ENCODE data around the gene COL4A1. TPM values are rescaled to one million over a fixed set of nuclear protein-coding genes. Genes with fewer than 3 reads are reported as not detected.

COL4A1 gene
- total RNA-seq, 2 donors from 2014 or later: 505 to 852 TPM

- no peak for TF ChIP-seq CTCF (IDR thresholded peaks at IDR 0.05)
- H3K27me3 ChIP-seq (replicated peaks; ENCODE audit: insufficient read depth): no peaks in the 10 kb centered on the region
- no peak overlapping the region for H3K27ac ChIP-seq
- peaks cover 4 to 16% of the 10 kb centered on the region in 2 donors for H3K4me1 ChIP-seq (ENCODE audit: control insufficient read depth in 1 of 2, low read depth in 2 of 2)
- DNase-seq (ENCODE audit: low spot score) (no peak), ATAC-seq (ENCODE audit: insufficient number of reproducible peaks, low FRiP score, low read depth) (no peak)
- H3K4me3 ChIP-seq: no peak overlapping the region
- no peaks in the 10 kb centered on the region for H3K9me3 ChIP-seq
- H3K36me3 ChIP-seq: peaks cover 68% of the 10 kb centered on the region
Measured at GRCh38 chr13:110210604-110210985, 96.4 kb downstream of the COL4A1 start.

- H3K27me3 ChIP-seq (replicated peaks; ENCODE audit: insufficient read depth): no peaks in the 10 kb centered on the region
- DNase-seq (ENCODE audit: low spot score): no peak
- H3K4me1 ChIP-seq (ENCODE audit: control insufficient read depth in 1 of 2, low read depth in 2 of 2): peaks cover 0 to 11% of the 10 kb centered on the region in 2 donors
- H3K9me3 ChIP-seq: no peaks in the 10 kb centered on the region
- peaks cover 73% of the 10 kb centered on the region for H3K36me3 ChIP-seq
- no peak overlapping the region for H3K27ac ChIP-seq
- TF ChIP-seq CTCF (IDR thresholded peaks at IDR 0.05): no peak
- H3K4me3 ChIP-seq: no peak overlapping the region
- no peak for ATAC-seq (ENCODE audit: insufficient number of reproducible peaks, low FRiP score, low read depth)
Measured at GRCh38 chr13:110209950-110210603, 96.9 kb downstream of the COL4A1 start.

GRCh38 chr13:110208116-110208515, 98.8 kb downstream of the COL4A1 start:
- ATAC-seq (ENCODE audit: insufficient number of reproducible peaks, low FRiP score, low read depth) (no peak), DNase-seq (ENCODE audit: low spot score) (no peak)
- H3K4me1 ChIP-seq (ENCODE audit: control insufficient read depth in 1 of 2, low read depth in 2 of 2): no peaks in the 10 kb centered on the region
- TF ChIP-seq CTCF (IDR thresholded peaks at IDR 0.05): no peak
- H3K27me3 ChIP-seq (replicated peaks; ENCODE audit: insufficient read depth): no peaks in the 10 kb centered on the region
- H3K9me3 ChIP-seq: no peaks in the 10 kb centered on the region
- peaks cover 78% of the 10 kb centered on the region for H3K36me3 ChIP-seq
- H3K4me3 ChIP-seq: no peak overlapping the region
- no peak overlapping the region for H3K27ac ChIP-seq

DNA sequence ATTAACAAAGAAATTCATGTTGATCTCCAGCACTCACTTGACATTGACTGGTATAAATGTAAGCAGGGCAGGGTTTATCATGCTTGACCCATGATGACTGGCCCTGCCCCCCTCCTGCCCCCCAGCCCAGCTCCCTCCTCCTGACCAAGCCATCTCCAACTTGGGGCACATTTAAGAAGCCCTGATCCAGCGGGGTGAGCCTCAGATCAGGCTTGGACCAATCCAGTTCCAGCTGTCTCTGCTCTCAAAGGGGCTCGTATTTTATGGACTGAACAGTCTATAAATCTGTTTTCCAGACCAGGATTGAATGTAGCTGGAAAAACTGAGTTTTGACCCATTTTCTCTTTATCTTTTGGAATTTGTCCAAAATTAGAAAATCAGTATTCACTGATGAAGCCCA, 100.0 kb downstream of the COL4A1 start:
- Histone ChIP-seq H3K9me3 (no peaks in the 10 kb centered on the region), H3K27me3 (replicated peaks; ENCODE audit: insufficient read depth) (no peaks in the 10 kb centered on the region), H3K36me3 (peaks cover 77% of the 10 kb centered on the region), H3K4me3 (no peak overlapping the region), H3K4me1 (ENCODE audit: control insufficient read depth in 1 of 2, low read depth in 2 of 2) (no peaks in the 10 kb centered on the region), H3K27ac (no peak overlapping the region)
- no peak for ATAC-seq (ENCODE audit: insufficient number of reproducible peaks, low FRiP score, low read depth)
- no peak for TF ChIP-seq CTCF (IDR thresholded peaks at IDR 0.05)
- DNase-seq (ENCODE audit: low spot score): no peak

GRCh38 chr13:110206185-110206584, 100.8 kb downstream of the COL4A1 start:
- no peak for TF ChIP-seq CTCF (IDR thresholded peaks at IDR 0.05)
- no peak for ATAC-seq (ENCODE audit: insufficient number of reproducible peaks, low FRiP score, low read depth)
- Histone ChIP-seq H3K36me3 (peaks cover 82% of the 10 kb centered on the region), H3K4me3 (no peak overlapping the region), H3K4me1 (ENCODE audit: control insufficient read depth in 1 of 2, low read depth in 2 of 2) (no peaks in the 10 kb centered on the region), H3K9me3 (no peaks in the 10 kb centered on the region), H3K27me3 (replicated peaks; ENCODE audit: insufficient read depth) (no peaks in the 10 kb centered on the region), H3K27ac (no peak overlapping the region)
- DNase-seq (ENCODE audit: low spot score): no peak
